ENCODE data around the gene FASN.

FASN gene

GRCh38 chr17:82110298-82110697, 12.3 kb upstream of the FASN start:
- DNase-seq (ENCODE audit: low spot score), result no peak
- no peak for TF ChIP-seq CTCF (IDR thresholded peaks at IDR 0.05; ENCODE audit: extremely low read depth, missing control alignments)

- TF ChIP-seq CTCF (IDR thresholded peaks at IDR 0.05; ENCODE audit: extremely low read depth, missing control alignments), result no peak
- no peak for DNase-seq (ENCODE audit: low spot score)
Measured at GRCh38 chr17:82108961-82109475, 11.0 kb upstream of the FASN start.

GRCh38 chr17:82108496-82108945, 10.5 kb upstream of the FASN start:
- DNase-seq (ENCODE audit: low spot score), result no peak
- no peak for TF ChIP-seq CTCF (IDR thresholded peaks at IDR 0.05; ENCODE audit: extremely low read depth, missing control alignments)

- DNase-seq (ENCODE audit: low spot score), result no peak
- no peak for TF ChIP-seq CTCF (IDR thresholded peaks at IDR 0.05; ENCODE audit: extremely low read depth, missing control alignments)
Measured at GRCh38 chr17:82108038-82108437, 10.0 kb upstream of the FASN start.

- TF ChIP-seq CTCF (IDR thresholded peaks at IDR 0.05; ENCODE audit: extremely low read depth, missing control alignments), result peak; percentile 21
- DNase-seq (ENCODE audit: low spot score), result peak; percentile 51
Measured at GRCh38 chr17:82107341-82107860, 9.4 kb upstream of the FASN start.

GRCh38 chr17:82106688-82107305, 8.8 kb upstream of the FASN start:
- TF ChIP-seq CTCF (IDR thresholded peaks at IDR 0.05; ENCODE audit: extremely low read depth, missing control alignments), result no peak

GRCh38 chr17:82105882-82106687, 8.0 kb upstream of the FASN start:
- DNase-seq (ENCODE audit: low spot score), result peak; percentile 93
- TF ChIP-seq CTCF (IDR thresholded peaks at IDR 0.05; ENCODE audit: extremely low read depth, missing control alignments), result peak; percentile 20

More at GRCh38 chr17:82106688-82107305, 8.8 kb upstream of the FASN start:
- DNase-seq (ENCODE audit: low spot score), result peak; percentile 57
